ENCODE results near the gene RPTOR.
"Not testable (repeated sequence)": the region's sequence is repeated elsewhere in the genome, so short reads cannot be mapped to it uniquely, and the experiment has no call there.

RPTOR gene

DNA sequence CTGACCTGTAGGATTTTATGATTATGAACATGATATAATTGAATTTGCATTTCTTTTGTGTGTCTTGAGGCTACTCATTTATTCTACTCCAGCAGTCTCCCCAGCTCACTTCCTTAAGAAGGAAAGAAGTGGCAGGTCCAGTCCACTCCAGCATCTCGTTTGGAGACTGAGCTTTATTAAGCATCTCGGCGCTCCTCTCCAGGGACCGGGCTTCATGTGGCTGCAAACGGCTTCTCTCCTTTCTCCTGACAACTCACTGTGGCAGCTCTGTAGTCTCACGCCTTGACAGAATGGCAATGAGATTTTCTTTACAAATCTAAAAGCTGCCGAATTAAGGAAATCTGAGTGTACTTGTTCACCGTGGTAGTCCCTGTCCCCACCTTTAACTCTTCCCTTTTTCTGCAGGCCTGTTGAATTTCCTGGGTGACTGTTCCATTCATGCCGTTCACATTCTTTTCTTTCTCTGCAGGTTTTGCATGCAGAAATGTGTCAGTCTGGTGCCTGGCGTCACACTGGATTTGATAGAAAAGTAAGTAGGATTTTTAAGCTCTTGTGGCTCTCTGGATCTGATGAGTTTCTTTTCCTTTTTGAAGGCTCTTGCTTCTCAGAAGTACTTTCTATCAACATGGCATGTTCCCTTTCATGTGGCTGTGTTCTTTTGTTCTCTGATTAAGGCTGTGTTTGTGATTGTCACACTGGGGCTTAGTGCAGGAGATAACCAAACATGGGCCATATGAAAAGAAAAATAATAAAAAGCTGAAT, 246.5 kb downstream of the RPTOR start:
- no peak for DNase-seq

- no peak for DNase-seq
These were observed 247.2 kb downstream of the RPTOR start for GRCh38 chr17:80791758-80792284.

DNA sequence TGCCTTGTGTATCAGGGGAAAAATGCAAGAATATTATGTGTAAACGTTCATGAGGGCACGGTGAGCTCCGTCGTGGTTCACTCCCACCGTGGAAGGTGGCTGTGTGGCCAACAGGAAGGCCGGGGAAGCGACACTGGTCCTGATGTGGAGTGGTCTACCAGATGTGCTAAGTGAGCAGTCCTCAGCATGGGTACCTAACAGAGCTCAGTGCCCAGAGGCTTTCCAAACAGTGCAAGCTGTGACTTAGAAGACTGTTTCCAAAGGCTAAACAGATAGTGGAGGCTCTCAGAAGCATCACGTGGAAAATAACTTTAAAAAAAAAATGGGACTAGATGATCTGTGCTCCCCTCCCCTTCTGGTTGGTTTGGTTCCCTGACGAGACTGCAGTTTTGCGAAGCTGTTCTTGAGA, 247.7 kb downstream of the RPTOR start:
- DNase-seq = no peak

DNA sequence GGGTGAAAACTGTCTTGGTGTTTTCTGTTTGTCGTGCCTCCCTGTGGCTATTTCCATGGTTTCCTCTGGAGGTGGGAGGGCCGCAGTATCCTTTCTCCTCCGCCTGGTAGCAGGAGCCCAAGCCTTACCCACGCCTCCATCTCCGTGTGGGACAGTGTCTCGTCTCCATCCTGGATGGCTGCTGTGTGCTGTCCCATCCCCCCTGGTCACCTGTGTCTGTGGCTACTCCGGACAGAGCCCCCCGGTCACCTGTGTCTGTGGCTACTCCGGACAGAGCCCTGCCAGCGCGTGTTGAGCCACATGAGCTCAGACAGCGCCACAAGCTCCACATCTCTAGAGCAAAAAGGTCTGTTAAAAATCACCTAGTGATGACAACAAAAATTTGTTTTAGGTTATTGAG, 248.8 kb downstream of the RPTOR start:
- DNase-seq = no peak

GRCh38 chr17:80793851-80794267, 249.2 kb downstream of the RPTOR start:
- DNase-seq = no peak

DNA sequence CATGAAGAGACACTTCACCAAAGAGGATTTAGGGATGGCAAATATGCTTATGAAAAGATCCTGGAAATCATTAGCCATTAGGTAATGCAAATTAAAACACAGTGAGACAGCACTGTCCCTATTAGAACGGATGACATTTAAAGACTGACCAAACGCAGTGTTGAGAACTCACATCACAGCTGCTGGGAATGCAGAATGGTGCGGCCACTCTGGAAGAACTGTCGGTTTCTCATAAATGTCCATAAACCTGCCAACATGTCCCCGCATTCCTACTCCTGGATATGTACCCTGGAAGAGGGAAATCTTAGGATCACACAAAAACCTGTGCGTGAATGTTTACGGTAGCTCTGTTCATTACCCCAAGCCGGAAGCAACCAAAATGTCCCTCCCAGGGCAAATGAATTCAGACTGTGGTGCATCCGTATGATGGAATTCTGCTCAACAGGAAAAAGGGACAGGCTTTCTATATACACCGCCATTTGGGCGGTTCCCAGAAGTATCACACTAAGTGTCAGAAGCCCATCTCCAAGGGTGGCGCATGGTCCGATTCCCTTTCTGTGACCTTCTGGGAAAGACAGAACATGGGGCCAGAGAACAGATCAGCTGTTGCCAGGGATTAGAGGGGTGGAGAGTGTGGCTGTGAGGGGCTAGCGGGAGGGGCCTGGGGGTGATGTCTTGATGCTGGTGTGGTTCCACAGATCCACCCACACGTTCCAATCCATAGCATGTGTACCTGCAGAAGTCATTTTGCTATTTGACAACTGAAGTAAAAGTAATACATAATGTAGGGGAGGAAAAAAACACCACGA, 249.8 kb downstream of the RPTOR start:
- no peak for DNase-seq

DNA sequence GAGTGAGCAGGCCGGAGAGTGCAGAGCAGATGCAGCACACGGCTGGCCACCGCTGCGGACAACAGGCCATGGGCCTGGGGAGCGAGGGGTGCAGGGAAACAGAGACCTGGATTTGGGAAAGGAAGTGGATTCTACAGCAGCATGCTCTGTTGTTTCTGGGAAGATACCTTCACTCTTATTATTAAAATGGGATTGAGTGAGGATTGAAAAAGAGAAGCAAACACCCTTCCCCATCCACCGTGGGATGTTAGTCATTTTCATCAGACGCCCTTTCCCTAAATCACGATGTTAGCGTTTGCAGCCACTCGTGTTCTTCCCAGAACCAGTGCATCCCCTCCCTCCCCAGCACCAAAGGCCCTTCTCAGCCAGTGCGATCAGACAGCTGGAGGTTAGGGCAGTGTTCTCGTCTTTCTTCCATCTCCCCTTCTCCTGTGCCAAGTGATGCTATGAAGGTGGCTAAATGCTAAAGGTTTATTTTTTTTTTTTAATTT, 250.5 kb downstream of the RPTOR start:
- no peak for DNase-seq

- no peak for DNase-seq
These were observed 251.1 kb downstream of the RPTOR start for GRCh38 chr17:80795754-80796153.

DNA sequence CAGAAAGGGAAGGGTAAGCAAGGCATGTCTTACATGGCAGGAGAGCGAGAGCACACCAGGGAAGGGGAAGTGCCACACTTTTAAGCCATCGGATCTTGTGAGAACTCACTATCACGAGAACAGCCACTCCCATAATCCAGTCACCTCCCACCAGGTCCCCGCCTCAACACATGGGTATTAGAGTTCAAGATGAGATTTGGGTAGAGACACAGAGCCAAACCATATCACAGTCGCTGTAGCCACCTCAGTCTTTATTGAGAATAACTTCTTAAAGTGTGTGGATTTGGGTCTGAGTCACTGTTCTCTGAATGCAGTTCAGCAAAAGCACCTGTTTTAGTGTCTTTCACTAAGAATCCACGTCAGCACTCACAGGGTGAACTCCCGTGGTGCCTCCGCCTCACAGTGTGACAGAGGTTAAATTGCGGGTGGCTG, 251.8 kb downstream of the RPTOR start:
- no peak for DNase-seq

DNA sequence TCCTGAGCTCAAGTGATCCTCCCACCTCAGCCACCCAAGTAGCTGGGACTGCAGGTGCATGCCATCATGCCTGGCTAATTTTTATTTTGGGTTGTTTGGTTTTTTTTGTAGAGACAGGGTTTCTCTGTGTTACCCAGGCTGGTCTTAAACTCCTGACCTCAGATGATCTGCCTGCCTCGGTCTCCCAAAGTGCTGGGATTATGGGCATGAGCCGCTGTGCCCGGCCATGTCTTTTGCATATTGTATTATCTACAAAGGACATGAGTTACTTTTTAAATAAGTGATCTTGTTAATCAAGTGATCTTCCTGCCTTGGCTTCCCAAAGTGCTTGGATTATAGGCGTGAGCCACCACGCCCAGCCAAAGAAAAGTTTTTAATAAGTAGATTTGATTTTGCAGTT, 252.6 kb downstream of the RPTOR start:
- not testable (repeated sequence) for DNase-seq

DNA sequence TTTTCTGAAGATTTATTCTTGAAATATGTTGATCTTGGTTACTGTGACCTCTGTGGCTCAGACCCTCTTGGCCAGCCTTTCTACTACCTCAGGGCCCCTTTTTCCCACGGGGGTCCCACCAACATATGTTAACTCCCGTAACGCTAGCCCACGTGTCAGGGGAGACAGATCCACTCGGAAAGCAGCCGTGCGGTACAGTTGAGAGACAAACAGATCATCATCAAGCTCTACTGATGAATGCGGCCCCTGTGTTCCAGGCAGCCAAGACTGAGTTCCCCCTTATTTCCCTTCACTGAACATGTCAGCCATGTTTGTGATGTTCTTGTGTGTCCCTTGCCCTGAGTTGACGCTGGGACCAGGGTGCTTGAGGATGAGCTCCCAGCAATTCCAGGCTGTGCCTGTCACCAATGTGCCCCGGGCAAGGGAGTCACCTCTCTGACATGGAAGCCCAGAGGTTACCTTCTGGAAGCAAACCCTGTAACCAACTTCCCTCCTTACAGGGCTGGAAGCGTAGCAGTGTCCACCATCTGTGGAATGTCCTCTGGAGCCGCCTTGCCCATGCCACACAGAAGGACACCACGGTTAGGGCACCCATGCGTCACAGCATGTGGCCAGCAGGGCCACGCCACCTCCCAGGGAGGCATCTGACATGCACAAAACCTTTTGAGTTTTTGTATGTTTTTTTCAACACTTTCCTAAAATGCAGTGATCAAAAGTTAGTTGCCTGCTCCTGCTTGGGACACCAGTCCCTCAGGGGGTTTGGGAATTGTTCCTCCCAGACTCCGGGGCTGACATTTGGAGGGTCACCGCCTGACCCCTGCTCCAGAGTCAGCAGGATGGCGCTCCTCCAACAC, 253.3 kb downstream of the RPTOR start:
- no peak for DNase-seq

DNA sequence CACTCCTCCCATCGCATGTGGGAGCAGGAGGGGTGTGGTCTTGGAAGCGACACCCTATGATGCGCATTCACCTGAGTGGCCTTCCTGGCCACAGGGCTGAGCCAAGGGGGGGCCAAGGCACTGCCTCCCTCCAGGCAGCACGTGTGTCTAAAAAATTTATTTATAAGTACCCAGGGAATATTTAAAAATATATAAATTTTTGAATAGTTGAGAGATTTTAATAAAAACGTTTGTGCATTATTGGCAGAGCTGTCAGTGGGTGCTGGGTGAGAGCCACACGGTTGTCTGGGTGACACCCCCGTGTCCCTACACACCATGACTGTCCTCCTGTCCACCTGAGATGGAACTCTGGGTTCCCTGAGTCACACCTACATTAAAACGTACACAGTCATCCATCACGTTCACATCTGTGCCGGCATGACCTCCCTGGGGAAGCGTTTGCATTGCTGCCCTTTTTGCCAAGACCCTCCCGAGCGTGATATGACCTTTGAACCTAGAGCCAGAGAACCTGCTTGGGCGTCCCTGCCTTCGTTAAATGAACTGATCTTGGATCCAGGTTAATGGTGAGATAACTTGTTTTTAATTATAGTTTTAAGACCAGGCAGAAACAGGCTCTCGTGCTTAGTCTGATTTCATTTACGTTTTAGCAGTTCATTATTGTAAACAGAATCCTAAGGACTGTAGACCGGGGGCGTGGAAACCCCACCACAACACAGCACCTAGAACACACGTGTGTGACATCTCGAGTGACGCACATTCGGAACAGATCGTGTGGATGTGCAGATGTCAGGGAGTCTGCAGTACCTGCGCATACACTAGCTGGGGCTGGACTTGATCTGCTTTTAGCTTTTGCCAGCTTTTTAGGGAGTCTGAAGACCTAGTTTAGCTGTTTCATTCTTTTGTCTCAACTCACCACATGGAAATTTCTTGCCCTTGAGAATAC, 254.2 kb downstream of the RPTOR start:
- DNase-seq = no peak

GRCh38 chr17:80799538-80800480, 255.2 kb downstream of the RPTOR start:
- no peak for DNase-seq

DNA sequence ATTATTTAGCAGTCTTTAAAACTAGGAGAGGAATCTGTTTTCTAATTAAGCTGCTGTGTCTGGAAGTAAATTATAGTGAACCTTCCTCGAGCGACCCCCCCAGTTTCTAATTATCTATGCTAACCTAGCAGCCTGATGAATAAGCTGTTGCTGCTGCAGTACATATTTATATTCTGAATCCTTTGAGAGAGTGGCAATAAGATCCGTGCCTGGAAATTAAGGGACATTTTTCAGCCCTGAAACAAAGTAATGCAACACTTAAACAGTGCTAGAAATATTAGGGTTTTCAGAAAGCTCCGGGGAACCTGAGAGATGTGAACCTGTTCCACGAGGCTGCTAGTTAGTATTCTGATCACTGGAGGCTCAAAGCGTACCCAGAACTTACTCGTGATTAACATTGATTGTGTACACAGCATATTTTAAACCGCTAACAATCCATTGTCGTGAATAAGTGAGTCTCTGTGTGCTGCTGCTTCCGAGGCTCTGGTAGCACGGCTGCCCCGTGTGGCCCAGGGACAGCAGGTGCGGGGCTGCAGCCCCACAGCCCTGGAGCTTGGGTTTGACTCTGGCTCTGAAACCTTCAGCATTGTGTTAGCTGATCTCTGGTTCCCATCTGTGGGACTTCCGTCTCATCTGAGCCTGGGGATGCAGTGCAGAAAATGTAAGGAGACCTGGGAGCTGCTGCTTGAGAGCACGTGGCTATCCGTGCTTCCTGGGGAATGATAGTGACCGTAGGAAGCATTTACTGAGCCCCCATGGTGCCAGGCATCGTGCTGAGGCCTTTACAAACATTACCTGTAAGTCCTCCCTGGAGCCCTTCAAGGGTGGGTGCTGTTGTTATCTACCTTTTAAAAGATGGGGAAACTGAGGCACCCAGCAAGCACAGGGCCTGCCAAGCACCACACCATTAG, 256.1 kb downstream of the RPTOR start:
- DNase-seq = no peak

- DNase-seq = no peak
These were observed 258.2 kb downstream of the RPTOR start for GRCh38 chr17:80802626-80803450.

- no peak for DNase-seq
These were observed 259.1 kb downstream of the RPTOR start for GRCh38 chr17:80803451-80804428.

DNA sequence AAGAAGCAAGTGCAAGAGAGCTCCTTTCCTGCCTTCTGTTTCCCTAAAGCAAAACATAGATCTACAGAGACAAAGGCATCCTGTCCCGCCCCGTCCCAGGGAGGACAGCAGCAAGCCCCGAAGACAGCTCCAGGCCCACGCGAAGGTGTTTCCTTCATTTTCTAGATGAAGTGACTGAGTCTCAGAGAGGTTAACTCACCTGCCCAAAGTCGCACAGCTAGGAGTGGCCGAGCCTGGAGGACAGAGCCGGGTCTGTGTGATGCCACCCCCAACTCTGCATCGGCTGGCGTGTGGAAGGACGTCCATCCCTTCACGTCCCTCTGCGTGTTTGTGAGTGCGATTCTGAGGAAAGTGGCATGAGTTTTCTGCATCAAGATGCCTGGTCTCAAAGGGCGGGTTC, 259.8 kb downstream of the RPTOR start:
- DNase-seq = no peak
